Activated naive CD8-positive, alpha-beta T cell (primary cell): ENCODE measurements around the gene FBRS.
"Not testable (repeated sequence)": the region's sequence is repeated elsewhere in the genome, so short reads cannot be mapped to it uniquely, and the experiment has no call there.

ENCODE experiments used
- H3K27ac Mint-ChIP-seq: one replicate; pipeline ENCODE4 v1.8.0; 2021; ENCODE audit warnings: mixed read lengths
- H3K27me3 Mint-ChIP-seq: one replicate; pipeline ENCODE4 v1.8.0; 2021; ENCODE audit warnings: mixed read lengths
- H3K36me3 Mint-ChIP-seq: one replicate; pipeline ENCODE4 v1.8.0; 2021; ENCODE audit warnings: mixed read lengths
- H3K4me1 Mint-ChIP-seq: one replicate; pipeline ENCODE4 v1.8.0; 2021; ENCODE audit warnings: low read depth, mixed read lengths
- H3K4me3 Mint-ChIP-seq: one replicate; pipeline ENCODE4 v1.8.0; 2021; ENCODE audit warnings: mild to moderate bottlenecking, mixed read lengths
- H3K9me3 Mint-ChIP-seq: one replicate; pipeline ENCODE4 v1.8.0; 2021; ENCODE audit warnings: low read depth, mixed read lengths

FBRS gene

DNA sequence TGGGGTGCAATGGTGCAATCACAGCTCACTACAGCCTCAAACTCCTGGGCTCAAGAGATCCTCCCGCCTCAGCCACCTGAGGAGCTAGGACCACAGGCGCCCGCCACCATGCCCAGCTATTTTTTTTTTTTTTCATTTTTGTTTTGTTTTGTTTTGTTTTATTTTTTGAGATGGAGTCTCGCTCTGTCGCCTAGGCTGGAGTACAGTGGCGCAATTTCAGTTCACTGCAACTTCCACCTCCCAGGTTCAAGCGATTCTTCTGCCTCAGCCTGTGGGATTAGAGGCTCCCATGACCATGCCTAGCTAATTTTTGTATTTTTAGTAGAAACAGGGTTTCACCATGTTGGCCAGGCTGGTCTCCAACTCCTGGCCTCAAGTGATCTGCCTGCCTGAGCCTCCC is 25.8 kb upstream of the FBRS start:
- H3K27me3 Mint-ChIP-seq, H3K9me3 Mint-ChIP-seq, H3K27ac Mint-ChIP-seq, H3K4me3 Mint-ChIP-seq, H3K36me3 Mint-ChIP-seq: not testable (repeated sequence)
- H3K4me1 Mint-ChIP-seq = peaks cover 15% of the 10 kb centered on the region

DNA sequence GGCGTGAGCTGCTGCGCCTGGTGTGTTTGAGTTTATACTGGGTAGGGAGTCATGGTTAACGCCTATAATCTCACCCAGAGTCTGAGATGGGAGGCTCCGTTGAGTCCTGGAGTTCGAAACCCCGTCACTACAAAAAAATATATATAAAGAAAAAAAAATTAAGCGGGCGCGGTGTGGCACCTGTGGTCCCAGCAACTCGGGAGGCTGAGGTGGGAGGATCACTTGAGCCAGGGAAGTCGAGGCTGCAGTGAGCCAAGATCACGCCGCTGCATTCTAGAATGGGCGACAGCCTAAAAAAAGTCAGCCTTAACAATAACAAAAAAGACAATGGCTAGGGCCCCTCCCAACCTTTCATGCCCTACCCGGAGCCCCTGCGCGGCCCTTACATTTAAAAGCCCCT is 24.7 kb upstream of the FBRS start:
- H3K4me1 Mint-ChIP-seq = peaks cover 14% of the 10 kb centered on the region
- H3K36me3 Mint-ChIP-seq = no peaks in the 10 kb centered on the region
- H3K27me3 Mint-ChIP-seq = no peaks in the 10 kb centered on the region
- peak overlapping the region; percentile 97 for H3K27ac Mint-ChIP-seq
- no peaks in the 10 kb centered on the region for H3K9me3 Mint-ChIP-seq
- peak overlapping the region; percentile 93 for H3K4me3 Mint-ChIP-seq

DNA sequence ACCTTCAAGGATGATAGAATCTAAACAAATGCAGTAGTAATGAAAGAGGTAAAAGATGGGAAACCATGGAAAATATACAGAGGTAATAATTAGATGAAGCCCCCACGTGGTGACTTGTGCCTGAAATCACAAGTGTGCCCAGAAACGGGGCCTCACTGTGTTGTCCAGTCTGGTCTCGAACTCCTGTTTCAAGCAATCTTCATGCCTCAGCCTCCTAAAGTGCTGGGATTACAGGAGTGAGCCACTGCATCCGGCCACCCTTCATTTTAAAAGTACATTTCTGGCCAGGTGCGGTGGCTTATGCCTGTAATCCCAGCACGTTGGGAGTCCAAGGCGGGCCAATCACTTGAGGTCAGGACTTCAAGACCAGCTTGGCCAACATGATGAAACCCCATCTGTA is 21.6 kb upstream of the FBRS start:
- Mint-ChIP-seq H3K4me1 (peaks cover 10% of the 10 kb centered on the region), H3K27ac (peak overlapping the region; percentile 1), H3K9me3 (no peaks in the 10 kb centered on the region), H3K4me3 (no peak overlapping the region), H3K27me3 (no peaks in the 10 kb centered on the region), H3K36me3 (no peaks in the 10 kb centered on the region)

DNA sequence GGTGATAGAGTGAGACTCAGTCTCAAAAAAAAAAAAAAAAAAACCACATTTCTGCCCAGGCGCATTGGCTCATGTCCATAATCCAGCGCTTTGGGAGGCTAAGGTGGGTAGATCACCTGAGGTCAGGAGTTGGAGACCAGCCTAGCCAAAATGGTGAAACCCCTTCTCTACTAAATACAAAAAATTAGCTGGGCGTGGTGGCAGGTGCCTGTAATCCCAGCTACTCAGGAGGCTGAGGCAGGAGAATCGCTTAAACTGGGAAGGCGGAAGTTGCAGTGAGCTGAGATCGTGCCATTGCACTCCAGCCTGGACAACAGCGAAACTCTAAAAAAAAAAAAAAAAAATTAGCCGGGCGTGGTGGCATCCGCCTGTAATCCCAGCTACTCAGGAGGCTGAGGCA is 21.1 kb upstream of the FBRS start:
- not testable (repeated sequence) for H3K4me3 Mint-ChIP-seq, H3K4me1 Mint-ChIP-seq, H3K9me3 Mint-ChIP-seq, H3K27ac Mint-ChIP-seq, H3K36me3 Mint-ChIP-seq, H3K27me3 Mint-ChIP-seq

DNA sequence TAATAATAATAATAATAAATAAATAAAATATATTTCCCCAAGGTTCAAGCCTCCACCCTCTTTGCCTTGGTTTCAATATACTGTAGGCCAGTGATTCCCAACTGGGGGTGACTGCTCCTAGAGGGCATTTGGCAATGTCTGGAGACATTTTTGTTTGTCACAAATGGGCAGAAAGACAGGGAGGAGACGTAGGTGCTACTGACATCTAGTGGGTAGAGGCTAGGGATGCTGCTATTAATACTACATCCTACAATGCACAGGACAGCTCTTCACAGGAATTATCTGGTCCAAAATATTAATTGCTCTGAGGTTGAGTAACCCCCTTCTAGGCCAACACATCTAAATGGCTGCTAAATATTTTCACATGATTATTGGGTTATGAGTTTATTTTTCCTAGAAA is 20.3 kb upstream of the FBRS start:
- H3K9me3 Mint-ChIP-seq = no peaks in the 10 kb centered on the region
- H3K27ac Mint-ChIP-seq = no peak overlapping the region
- H3K27me3 Mint-ChIP-seq = no peaks in the 10 kb centered on the region
- H3K36me3 Mint-ChIP-seq = no peaks in the 10 kb centered on the region
- H3K4me1 Mint-ChIP-seq = peaks cover 10% of the 10 kb centered on the region
- no peak overlapping the region for H3K4me3 Mint-ChIP-seq

DNA sequence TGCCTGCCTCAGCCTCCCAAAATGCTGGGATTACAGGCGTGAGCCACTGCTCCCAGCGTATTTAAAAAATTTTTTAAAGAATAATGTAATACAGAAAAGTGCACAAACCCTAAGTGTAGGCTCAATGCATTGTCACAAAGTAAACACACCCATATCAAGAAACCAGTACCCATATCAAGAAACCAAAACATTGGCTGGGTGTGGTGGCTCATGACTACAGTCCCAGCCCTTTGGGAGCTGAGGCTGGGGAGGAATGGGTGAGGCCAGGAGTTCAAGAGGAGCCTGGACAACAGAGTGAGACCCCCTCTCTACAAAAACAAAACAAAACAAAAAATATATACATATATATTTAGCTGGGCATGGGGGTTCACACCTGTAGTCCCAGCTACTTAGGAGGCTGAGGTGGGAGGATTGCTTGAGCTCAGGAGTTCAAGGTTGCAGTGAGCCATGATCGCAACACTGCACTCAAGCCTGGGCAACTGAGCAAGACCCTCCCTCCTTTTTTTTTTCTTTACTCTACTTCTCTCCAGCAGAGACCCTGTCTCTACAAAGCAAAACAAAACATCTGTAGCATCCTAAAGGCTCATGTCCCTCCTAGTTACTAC is 16.8 kb upstream of the FBRS start:
- H3K4me1 Mint-ChIP-seq = no peaks in the 10 kb centered on the region
- H3K27ac Mint-ChIP-seq = no peak overlapping the region
- no peak overlapping the region for H3K4me3 Mint-ChIP-seq
- no peaks in the 10 kb centered on the region for H3K9me3 Mint-ChIP-seq
- H3K27me3 Mint-ChIP-seq = no peaks in the 10 kb centered on the region
- no peaks in the 10 kb centered on the region for H3K36me3 Mint-ChIP-seq

DNA sequence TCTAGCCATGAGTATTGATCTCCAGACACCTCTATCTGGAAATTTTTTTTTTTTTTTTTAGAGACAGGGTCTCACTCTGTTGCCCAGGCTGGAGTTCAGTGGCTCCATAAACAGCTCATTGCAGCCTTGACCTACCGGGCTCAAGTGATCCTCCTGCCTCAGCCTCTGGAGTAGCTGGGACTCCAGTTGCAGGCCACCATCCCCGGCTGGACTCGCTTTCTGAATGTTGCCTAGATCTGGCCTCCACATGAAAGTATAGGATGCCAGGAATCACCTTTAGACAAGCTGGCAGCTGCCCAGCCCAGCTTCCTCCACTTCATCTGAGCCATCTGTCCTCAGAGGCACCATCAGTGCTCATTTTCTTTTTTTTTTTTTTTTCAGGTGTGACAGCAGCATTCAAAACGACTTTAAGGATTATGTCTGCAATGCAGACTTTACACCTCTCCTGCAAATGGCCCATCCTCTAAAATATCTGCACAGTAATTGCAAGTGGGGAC is 13.8 kb upstream of the FBRS start:
- H3K4me1 Mint-ChIP-seq = no peaks in the 10 kb centered on the region
- no peak overlapping the region for H3K4me3 Mint-ChIP-seq
- no peaks in the 10 kb centered on the region for H3K36me3 Mint-ChIP-seq
- no peak overlapping the region for H3K27ac Mint-ChIP-seq
- no peaks in the 10 kb centered on the region for H3K9me3 Mint-ChIP-seq
- H3K27me3 Mint-ChIP-seq = no peaks in the 10 kb centered on the region

DNA sequence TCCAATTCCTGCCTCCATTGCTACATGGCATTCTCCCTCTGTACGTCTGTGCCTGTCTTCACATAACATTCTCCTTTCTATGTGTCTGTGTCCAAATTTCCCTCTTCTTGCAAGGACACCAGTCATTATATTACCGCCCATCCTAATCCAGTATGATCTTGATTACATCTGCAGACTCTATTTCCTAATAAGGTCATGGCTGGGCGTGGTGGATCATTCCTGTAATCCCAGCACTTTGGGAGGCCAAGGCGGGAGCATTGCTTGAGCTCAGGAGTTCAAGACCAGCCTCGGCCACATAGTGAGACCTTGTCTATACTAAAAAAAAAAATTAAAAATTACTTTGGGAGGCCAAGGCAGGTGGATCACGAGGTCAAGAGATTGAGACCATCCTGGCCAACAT is 12.5 kb upstream of the FBRS start:
- peaks cover 8% of the 10 kb centered on the region for H3K4me1 Mint-ChIP-seq
- no peaks in the 10 kb centered on the region for H3K27me3 Mint-ChIP-seq

DNA sequence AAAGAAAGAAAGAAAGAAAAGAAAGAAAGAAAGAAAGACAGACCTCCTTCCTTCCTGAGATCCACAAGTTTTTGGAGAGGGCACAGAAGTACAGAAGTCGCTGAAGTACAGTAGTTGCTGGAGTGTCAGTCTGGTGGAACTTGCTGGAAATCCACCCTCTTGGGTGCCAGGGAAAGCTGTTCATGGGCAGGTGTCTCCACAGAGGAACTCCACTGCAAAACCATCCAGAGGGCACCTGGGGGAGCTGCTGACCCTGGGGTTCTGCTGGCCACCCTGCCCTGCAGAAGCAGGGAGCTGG is 11.0 kb upstream of the FBRS start:
- Mint-ChIP-seq H3K4me3 (no peak overlapping the region), H3K27me3 (no peaks in the 10 kb centered on the region), H3K4me1 (peaks cover 13% of the 10 kb centered on the region), H3K9me3 (no peaks in the 10 kb centered on the region), H3K27ac (no peak overlapping the region), H3K36me3 (no peaks in the 10 kb centered on the region)

More for the DNA sequence above, 12.5 kb upstream of the FBRS start:
- Mint-ChIP-seq H3K36me3 (no peaks in the 10 kb centered on the region), H3K9me3 (no peaks in the 10 kb centered on the region), H3K27ac (no peak overlapping the region), H3K4me3 (no peak overlapping the region)

DNA sequence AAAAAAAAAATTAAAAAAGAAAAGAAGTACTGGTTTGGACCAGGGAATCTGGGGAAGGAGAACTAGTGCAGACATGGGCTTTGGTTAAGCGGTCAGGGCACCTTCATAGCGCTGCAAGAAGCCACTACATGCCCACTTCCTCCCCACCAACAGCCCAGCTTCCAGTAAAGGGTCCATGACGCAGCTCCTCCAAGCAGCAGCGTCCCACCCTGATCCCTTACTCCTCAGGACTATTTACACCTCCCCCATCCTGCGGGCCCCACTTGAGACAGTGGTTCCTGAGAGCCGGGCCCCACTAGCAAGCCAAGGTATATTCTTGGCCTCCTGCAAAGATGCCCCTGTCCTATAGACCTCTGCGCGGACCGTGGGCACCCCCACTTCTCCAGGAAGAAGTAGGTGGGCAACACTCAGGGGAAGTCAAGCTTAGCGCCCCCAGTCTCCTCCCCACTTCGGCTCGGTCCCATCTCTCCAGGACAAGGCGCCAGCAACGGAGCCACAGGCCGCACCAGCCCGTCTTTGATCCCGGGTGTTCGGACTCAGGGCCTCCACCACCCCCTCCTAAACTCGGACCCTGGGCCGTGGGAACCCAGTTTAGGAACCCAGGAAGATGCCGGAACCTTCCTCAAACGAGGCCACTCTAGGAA is 8.4 kb upstream of the FBRS start:
- Mint-ChIP-seq H3K36me3 (no peaks in the 10 kb centered on the region), H3K27ac (peak overlapping the region; percentile 98), H3K4me3 (peak overlapping the region; percentile 97), H3K4me1 (peaks cover 23% of the 10 kb centered on the region), H3K27me3 (no peaks in the 10 kb centered on the region), H3K9me3 (no peaks in the 10 kb centered on the region)

DNA sequence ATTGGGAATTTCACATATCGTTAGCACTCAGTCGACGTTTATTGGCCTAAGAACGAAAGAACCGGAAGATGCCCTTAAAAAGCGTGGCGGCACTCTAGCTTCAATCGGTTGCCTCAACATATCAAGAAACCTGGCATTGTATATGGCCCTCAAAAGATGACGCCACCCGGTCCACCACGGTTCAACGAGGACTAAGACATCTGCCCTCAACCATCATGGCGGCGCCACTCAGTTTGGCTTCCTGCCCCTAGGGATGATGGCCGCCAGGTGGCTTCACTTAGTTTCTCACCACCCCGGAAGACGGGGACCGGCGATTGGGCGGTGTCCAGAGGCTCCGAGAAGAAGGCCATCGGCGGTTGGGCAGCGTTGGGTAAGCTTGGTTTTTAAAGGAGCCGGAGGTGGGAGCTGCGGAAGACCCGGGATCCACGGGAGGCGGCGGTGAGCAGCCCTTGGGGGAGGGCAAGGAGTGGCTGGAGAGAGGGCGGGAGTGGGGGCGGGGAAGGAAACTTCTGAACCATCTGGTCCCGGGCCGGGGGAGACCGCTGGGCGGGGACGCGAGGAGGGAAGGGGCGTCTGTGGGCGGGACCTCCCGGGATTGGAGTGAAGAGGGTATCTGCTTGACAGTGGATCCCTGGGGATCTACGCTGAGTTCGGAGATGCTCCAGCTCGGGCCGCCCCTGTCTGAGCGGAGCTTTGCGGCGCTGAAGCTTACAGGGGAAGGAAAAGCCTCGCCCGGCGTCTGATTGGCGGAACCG is 7.7 kb upstream of the FBRS start, which contains the start of gene PRR14:
TSS of gene PRR14 (plus strand) at position 592 of the 755 bp plus-strand sequence. CDS start 686 bp downstream, outside the sequence.
- peak within 1 kb of the TSS; percentile 97 for H3K4me3 Mint-ChIP-seq
- H3K27me3 Mint-ChIP-seq = no peaks in the 10 kb centered on the region
- peaks cover 23% of the 10 kb centered on the region for H3K4me1 Mint-ChIP-seq
- no peaks in the 10 kb centered on the region for H3K9me3 Mint-ChIP-seq
- no peaks in the 10 kb centered on the region for H3K36me3 Mint-ChIP-seq
- peak within 1 kb of the TSS; percentile 98 for H3K27ac Mint-ChIP-seq

DNA sequence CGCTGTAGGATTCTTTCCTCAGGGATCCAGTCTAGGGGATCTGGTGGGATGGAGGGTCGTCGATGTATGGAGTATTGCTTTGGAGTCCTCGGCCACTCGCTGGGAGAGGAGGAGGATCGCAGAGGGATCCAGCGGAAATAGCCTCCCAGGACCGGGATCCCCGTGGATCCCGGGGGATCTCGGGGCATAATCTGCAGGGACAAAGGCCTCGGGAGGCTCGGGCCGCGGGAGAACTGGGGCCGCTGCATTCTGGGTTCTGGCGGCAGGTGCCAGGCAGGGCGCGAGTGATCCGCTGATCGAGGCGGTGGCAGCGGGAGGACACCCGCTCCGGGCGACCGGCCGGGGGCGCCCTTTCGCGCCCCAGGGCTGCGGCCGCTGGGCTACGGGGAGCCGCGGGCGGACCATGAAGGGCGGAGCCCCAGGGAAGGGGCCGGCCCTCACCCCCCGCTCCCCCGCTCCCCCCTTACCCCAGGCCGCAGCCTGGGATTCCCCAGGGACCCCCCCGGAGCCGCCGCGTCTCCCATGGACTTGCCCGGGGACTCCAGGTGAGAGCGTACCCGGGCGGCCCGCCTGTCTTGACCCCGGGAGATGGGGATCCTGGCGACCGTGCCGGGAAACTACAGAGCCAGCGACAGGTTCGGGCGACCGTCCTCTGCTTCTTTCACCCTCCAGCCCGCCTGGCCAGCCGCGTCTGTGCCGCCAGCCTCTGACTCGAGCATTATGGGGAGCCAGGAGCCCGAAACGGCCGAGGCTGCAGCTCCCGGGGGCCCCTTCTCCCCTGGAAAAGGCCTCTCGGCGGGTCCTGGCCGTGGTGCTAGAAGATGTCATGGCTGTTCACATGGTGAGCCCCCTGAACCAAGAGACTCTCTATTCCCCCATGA is 6.9 kb upstream of the FBRS start:
- H3K27ac Mint-ChIP-seq = peak overlapping the region; percentile 98
- peaks cover 2% of the 10 kb centered on the region for H3K36me3 Mint-ChIP-seq
- no peaks in the 10 kb centered on the region for H3K9me3 Mint-ChIP-seq
- no peaks in the 10 kb centered on the region for H3K27me3 Mint-ChIP-seq
- peak overlapping the region; percentile 97 for H3K4me3 Mint-ChIP-seq
- H3K4me1 Mint-ChIP-seq = peaks cover 26% of the 10 kb centered on the region

DNA sequence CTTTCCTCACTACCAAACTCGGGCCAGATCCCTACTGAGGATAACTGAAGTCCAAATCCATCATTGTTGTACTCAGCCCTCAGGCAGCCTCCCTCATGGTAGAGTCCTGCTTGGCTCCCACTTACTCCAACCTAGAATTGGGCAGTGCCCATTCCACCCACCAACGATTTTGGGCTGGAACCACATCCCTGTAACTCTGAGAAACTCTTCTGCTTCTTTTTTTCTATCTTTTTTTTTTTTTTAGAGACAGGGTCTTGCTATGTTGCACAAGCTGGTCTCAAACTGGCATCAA is 6.3 kb upstream of the FBRS start:
- Mint-ChIP-seq H3K9me3 (no peaks in the 10 kb centered on the region), H3K27ac (peak overlapping the region; percentile 88), H3K36me3 (peaks cover 4% of the 10 kb centered on the region), H3K4me1 (peaks cover 30% of the 10 kb centered on the region), H3K27me3 (no peaks in the 10 kb centered on the region), H3K4me3 (peak overlapping the region; percentile 88)

DNA sequence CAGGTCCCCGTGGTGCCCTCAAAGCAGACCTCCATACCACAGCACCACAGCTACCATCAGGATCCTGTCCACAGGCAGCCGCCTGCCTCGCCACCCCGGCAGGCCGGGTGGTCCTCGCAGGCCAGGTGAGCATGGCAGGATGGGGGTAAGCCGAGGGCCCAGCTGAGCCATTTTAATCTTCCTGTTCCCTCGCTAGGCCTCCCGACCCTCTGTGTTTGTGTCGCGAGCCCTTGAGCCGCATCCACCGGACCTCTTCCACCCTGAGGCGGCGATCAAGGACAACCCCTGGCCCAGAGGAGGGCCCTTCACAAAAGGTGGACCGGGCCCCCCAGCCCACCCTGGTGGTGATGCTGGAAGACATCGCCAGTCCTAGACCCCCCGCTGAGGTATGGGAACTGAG is 5.5 kb upstream of the FBRS start:
- peaks cover 37% of the 10 kb centered on the region for H3K4me1 Mint-ChIP-seq
- peak overlapping the region; percentile 88 for H3K4me3 Mint-ChIP-seq
- H3K27me3 Mint-ChIP-seq = no peaks in the 10 kb centered on the region
- H3K9me3 Mint-ChIP-seq = no peaks in the 10 kb centered on the region
- peaks cover 4% of the 10 kb centered on the region for H3K36me3 Mint-ChIP-seq
- peak overlapping the region; percentile 88 for H3K27ac Mint-ChIP-seq

DNA sequence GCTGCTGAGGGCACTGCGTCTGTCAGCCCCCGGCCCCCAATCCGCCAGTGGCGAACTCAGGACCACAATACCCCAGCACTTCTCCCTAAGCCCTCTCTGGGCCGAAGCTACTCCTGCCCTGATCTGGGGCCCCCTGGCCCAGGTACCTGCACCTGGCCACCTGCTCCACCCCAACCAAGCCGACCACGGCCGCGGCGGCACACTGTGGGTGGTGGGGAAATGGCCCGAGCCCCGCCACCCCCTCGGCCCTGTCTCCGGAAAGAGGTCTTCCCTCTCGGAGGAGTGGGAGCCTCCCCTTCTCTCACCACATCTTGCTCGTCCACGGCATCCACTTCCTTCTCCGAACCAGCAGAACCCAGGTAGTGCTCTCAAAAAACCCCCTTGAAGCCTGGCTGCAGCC is 3.4 kb upstream of the FBRS start:
- no peak overlapping the region for H3K4me3 Mint-ChIP-seq
- H3K9me3 Mint-ChIP-seq = no peaks in the 10 kb centered on the region
- peak overlapping the region; percentile 61 for H3K27ac Mint-ChIP-seq
- H3K36me3 Mint-ChIP-seq = peaks cover 4% of the 10 kb centered on the region
- peaks cover 36% of the 10 kb centered on the region for H3K4me1 Mint-ChIP-seq
- no peaks in the 10 kb centered on the region for H3K27me3 Mint-ChIP-seq
